DOHH2 (cell line): ENCODE measurements around the gene VPREB3.

Source experiments
- CTCF ChIP-seq: fragments of 200-600 bp; sonication (generic); IDR thresholded peaks from one replicate; pipeline ENCODE4 v1.5.1; 2014; ENCODE audit warnings: antibody characterized with exemption, mild to moderate bottlenecking, low read depth, low read length; ENCODE audit not compliant: poor library complexity, severe bottlenecking
- EZH2phosphoT487 ChIP-seq: fragments of 200-600 bp; sonication (generic); IDR thresholded peaks from 2 replicates; pipeline ENCODE4 v1.6.1; 2017; ENCODE audit warnings: borderline replicate concordance, mild to moderate bottlenecking, antibody characterized with exemption, low read length, moderate library complexity, mixed read lengths

GRCh38 chr22:23737696-23738095 is 16.5 kb downstream of the VPREB3 start:
- TF ChIP-seq EZH2phosphoT487 (no peak), CTCF (no peak)
